H1 (cell line): ENCODE measurements around the gene NEDD4L. TPM values are rescaled to one million over a fixed set of nuclear protein-coding genes. Genes with fewer than 3 reads are reported as not detected.

Experiments
- CTCF ChIA-PET: fragments of 300-600 bp; sonication (Branson Sonifier 250); formaldehyde crosslinking; loops from one replicate; lab custom pipeline; 2021; ENCODE audit not compliant: partially characterized antibody; lab: Charles Lee
- POLR2A ChIA-PET: fragments of 300-600 bp; sonication (Branson Sonifier 250); formaldehyde crosslinking; loops from one replicate; lab custom pipeline; 2021; ENCODE audit warnings: inconsistent platforms; ENCODE audit not compliant: partially characterized antibody; lab: Charles Lee
- DNase-seq, 2 experiments: peaks; one replicate each; pipeline versions ENCODE4 v3.0.0 to v3.0.0-alpha.2; 2010 to 2022; ENCODE audit warnings: low spot score in 2 of 2, low read depth in 1 of 2, mixed read lengths in 1 of 2
- FAIRE-seq: peaks from 2 replicates; lab custom pipeline; 2011; peaks lifted over from hg19 to GRCh38; lab: Jason Lieb, UNC
- H2AFZ ChIP-seq: 2 replicates; pipeline ENCODE4 v1.8.1; 2012; ENCODE audit warnings: low read length, inconsistent platforms
- H2AK5ac ChIP-seq: 2 replicates; pipeline ENCODE4 v1.6.1; 2013; ENCODE audit warnings: low read depth, low read length
- H2BK120ac ChIP-seq: replicated peaks from 2 replicates; pipeline ENCODE3; 2013; ENCODE audit warnings: low read depth, low read length, inconsistent platforms
- H2BK12ac ChIP-seq: 2 replicates; pipeline ENCODE4 v1.6.1; 2013; ENCODE audit warnings: low read depth, low read length
- H2BK15ac ChIP-seq: 2 replicates; pipeline ENCODE4 v1.6.1; 2013; ENCODE audit warnings: low read length
- H2BK20ac ChIP-seq: 2 replicates; pipeline ENCODE4 v1.6.1; 2013; ENCODE audit warnings: low read length
- H2BK5ac ChIP-seq: 2 replicates; pipeline ENCODE4 v1.6.1; 2013; ENCODE audit warnings: low read depth, low read length
- H3K14ac ChIP-seq: 2 replicates; pipeline ENCODE4 v1.6.1; 2013; ENCODE audit warnings: inconsistent platforms; ENCODE audit not compliant: insufficient read length
- H3K18ac ChIP-seq: 2 replicates; pipeline ENCODE4 v1.6.1; 2013; ENCODE audit warnings: low read length; ENCODE audit errors: extremely low read depth
- H3K23ac ChIP-seq: 2 replicates; pipeline ENCODE4 v1.6.1; 2013; ENCODE audit warnings: inconsistent platforms; ENCODE audit not compliant: insufficient read length
- H3K23me2 ChIP-seq: 2 replicates; pipeline ENCODE4 v1.6.1; 2013; ENCODE audit warnings: low read depth, low read length
- H3K27ac ChIP-seq: 2 replicates; pipeline ENCODE4 v1.6.1; 2011; ENCODE audit warnings: low read depth, low read length, inconsistent platforms
- H3K27me3 ChIP-seq, 4 experiments: replicated peaks in 1 of 4; 1 replicate in 1 of 4; 2 replicates in 3 of 4; pipeline versions ENCODE4 v1.6.1 to v1.8.1; 2011 to 2013; ENCODE audit warnings: low read length in 3 of 4, mild to moderate bottlenecking in 3 of 4, inconsistent platforms in 2 of 4, mixed read lengths in 2 of 4, moderate library complexity in 1 of 4; ENCODE audit not compliant: control insufficient read depth in 3 of 4, insufficient read depth in 3 of 4; ENCODE audit errors: extremely low read depth in 1 of 4
- H3K36me3 ChIP-seq, 4 experiments: 2 replicates each; pipeline versions ENCODE4 v1.6.1 to v1.8.1; 2011 to 2013; ENCODE audit warnings: mild to moderate bottlenecking in 4 of 4, low read length in 3 of 4, moderate library complexity in 2 of 4, control low read depth in 1 of 4, inconsistent platforms in 1 of 4; ENCODE audit not compliant: insufficient read depth in 4 of 4, control insufficient read depth in 2 of 4
- H3K4ac ChIP-seq: replicated peaks from 2 replicates; pipeline ENCODE3; 2013; ENCODE audit warnings: low read length, low read depth, mixed read lengths, inconsistent platforms; ENCODE audit not compliant: insufficient read length
- H3K4me1 ChIP-seq, 4 experiments: replicated peaks in 1 of 4; 1 replicate in 1 of 4; 2 replicates in 3 of 4; pipeline versions ENCODE4 v1.6.1 to v1.8.1; 2011 to 2013; ENCODE audit warnings: low read length in 3 of 4, inconsistent platforms in 2 of 4, mixed read lengths in 1 of 4; ENCODE audit not compliant: insufficient read depth in 4 of 4, control insufficient read depth in 3 of 4
- H3K4me2 ChIP-seq, 2 experiments: 2 replicates each; pipeline versions ENCODE4 v1.6.1 to v1.8.1; 2011 to 2013; ENCODE audit warnings: low read depth in 2 of 2, low read length in 2 of 2, control low read depth in 1 of 2, inconsistent platforms in 1 of 2, mild to moderate bottlenecking in 1 of 2; ENCODE audit not compliant: insufficient read depth in 1 of 2
- H3K4me3 ChIP-seq, 4 experiments: fragments of 200-600, 300-600 bp in 1 of 4; sonication (generic), shearing (Covaris generic), sonication (Bioruptor Twin) in 1 of 4; 2 replicates each; pipeline versions ENCODE4 v1.5.1 to v1.8.1; 2011 to 2016; ENCODE audit warnings: low read length in 4 of 4, low read depth in 3 of 4, control low read depth in 2 of 4, inconsistent platforms in 2 of 4, mild to moderate bottlenecking in 2 of 4, mixed read lengths in 1 of 4, moderate library complexity in 1 of 4; ENCODE audit not compliant: insufficient read depth in 2 of 4; ENCODE audit errors: extremely low read depth in 1 of 4
- H3K56ac ChIP-seq: replicated peaks from 2 replicates; pipeline ENCODE3; 2013; ENCODE audit warnings: low read depth, mild to moderate bottlenecking, mixed read lengths, low read length, inconsistent platforms; ENCODE audit not compliant: insufficient read length
- H3K79me1 ChIP-seq: 2 replicates; pipeline ENCODE4 v1.6.1; 2013; ENCODE audit warnings: low read depth, low read length, control low read depth
- H3K79me2 ChIP-seq, 2 experiments: 2 replicates each; pipeline versions ENCODE4 v1.6.1 to v1.8.1; 2012 to 2013; ENCODE audit warnings: low read length in 2 of 2, mild to moderate bottlenecking in 2 of 2, inconsistent platforms in 1 of 2; ENCODE audit not compliant: insufficient read depth in 2 of 2, control insufficient read depth in 1 of 2
- H3K9ac ChIP-seq, 4 experiments: replicated peaks in 1 of 4; 1 replicate in 1 of 4; 2 replicates in 3 of 4; pipeline versions ENCODE4 v1.6.1 to v1.8.1; 2011 to 2013; ENCODE audit warnings: low read depth in 3 of 4, low read length in 3 of 4, control low read depth in 2 of 4, mild to moderate bottlenecking in 2 of 4, moderate library complexity in 2 of 4, inconsistent platforms in 1 of 4; ENCODE audit errors: extremely low read depth in 1 of 4
- H3K9me3 ChIP-seq, 2 experiments: 2 replicates each; pipeline versions ENCODE4 v1.6.1 to v1.8.1; 2012 to 2013; ENCODE audit warnings: mild to moderate bottlenecking in 2 of 2, moderate library complexity in 2 of 2, control low read depth in 1 of 2, inconsistent platforms in 1 of 2, low read depth in 1 of 2, low read length in 1 of 2, mixed read lengths in 1 of 2; ENCODE audit not compliant: insufficient read depth in 2 of 2
- H4K20me1 ChIP-seq, 2 experiments: replicated peaks in 1 of 2; 2 replicates each; pipeline versions ENCODE3 to v1.8.1; 2011 to 2013; ENCODE audit warnings: inconsistent platforms in 2 of 2, low read length in 2 of 2, mild to moderate bottlenecking in 1 of 2; ENCODE audit not compliant: insufficient read depth in 2 of 2, control insufficient read depth in 1 of 2
- H4K5ac ChIP-seq: 2 replicates; pipeline ENCODE4 v1.6.1; 2013; ENCODE audit warnings: low read length, low read depth, mixed read lengths, inconsistent platforms; ENCODE audit not compliant: insufficient read length
- H4K8ac ChIP-seq: 2 replicates; pipeline ENCODE4 v1.8.0; 2013; ENCODE audit warnings: mild to moderate bottlenecking, moderate library complexity, low read length, inconsistent platforms; ENCODE audit not compliant: insufficient read depth; ENCODE audit errors: extremely low read depth
- H4K91ac ChIP-seq: replicated peaks from 2 replicates; pipeline ENCODE3; 2013; ENCODE audit warnings: low read length, mixed read lengths, inconsistent platforms; ENCODE audit not compliant: insufficient read length
- CHD2 ChIP-seq: IDR thresholded peaks from 2 replicates; pipeline ENCODE4 v1.6.1; 2012; ENCODE audit warnings: low read length, improper control_type of control experiment
- TCF12 ChIP-seq: IDR thresholded peaks from 2 replicates; pipeline ENCODE4 v1.6.1; 2011; ENCODE audit warnings: low read depth, mild to moderate bottlenecking, low read length
- WGBS, 2 experiments: shearing (Covaris generic) in 1 of 2; methylation state at CpG; one replicate each; pipeline versions ENCODE4 v1.1.6 to v1.1.7; 2013 to 2015; ENCODE audit warnings: low lambda C conversion rate in 2 of 2, mixed read lengths in 2 of 2, inconsistent platforms in 1 of 2, low coverage in 1 of 2, missing lambda C conversion rate in 1 of 2; ENCODE audit not compliant: insufficient replicate concordance in 2 of 2, insufficient coverage in 1 of 2, insufficient read length in 1 of 2; ENCODE audit errors: extremely low coverage in 1 of 2, missing lambda C conversion rate in 1 of 2; 5-methylcytosine and 5-hydroxymethylcytosine counted together
- polyA plus RNA-seq, 7 experiments: library from polyadenylated mRNA; depleted of rRNA in 3 of 7; stranded (reverse) in 5 of 7; unstranded in 2 of 7; fragments of >200 nt in 5 of 7; fragments of 200-250 nt in 2 of 7; gene quantifications; 1 replicate in 5 of 7; 2 replicates in 1 of 7; 4 replicates in 1 of 7; pipeline versions ENCODE4 v1.2.1 to v1.2.3, GENCODE V29; 2011 to 2013; ENCODE audit warnings: missing spikeins in 2 of 7, mixed read lengths in 2 of 7
- total RNA-seq: library from RNA; stranded (reverse); fragmentation: NEBNext Ultra II Directional; extraction: Animal tissue kit (Norgen Biotek cat#: 25700); gene quantifications from 2 replicates; pipeline ENCODE4 v1.2.1, GENCODE V29; 2021

Gene NEDD4L
- total and polyA plus RNA-seq, 2 of the 8 experiments (the other 6 are each of a cell fraction or from before 2014, with no cell fraction given), result 37.3 to 69.8 TPM

- TF ChIP-seq TCF12, result no peak
- no peak for TF ChIP-seq CHD2
- peaks cover 0 to 18% (median 5%) of the 10 kb centered on the region in 4 experiments; a peak in 5 of 8 replicates for H3K36me3 ChIP-seq
- H4K91ac ChIP-seq, result no peak overlapping the region
- FAIRE-seq (no peak), DNase-seq (no peak)
- H3K27me3 ChIP-seq, result no peaks in the 10 kb centered on the region
- H3K56ac ChIP-seq, result no peak overlapping the region
- H3K79me2 ChIP-seq, result no peaks in the 10 kb centered on the region; a peak in 2 of 4 replicates
- H2BK5ac ChIP-seq, result no peak overlapping the region
- H4K8ac ChIP-seq, result no peak overlapping the region
- H3K4me3 ChIP-seq, result no peak overlapping the region
- no peak overlapping the region for H2AFZ ChIP-seq
- H4K5ac ChIP-seq, result no peak overlapping the region
- no peaks in the 10 kb centered on the region for H3K9me3 ChIP-seq
- no peaks in the 10 kb centered on the region for H3K23me2 ChIP-seq
- ChIA-PET CTCF (interaction anchor here (0.7 to 3.8 kb wide), 3 partner anchors 10 to 45 kb away, joined by 3 to 11 read pairs (median 6); no protein-coding TSS in a partner anchor), POLR2A (no interaction called here)
- no peak overlapping the region for H3K23ac ChIP-seq
- 88% methylated on average over 4 of the region's 4 CpGs; no CpG with 5 or more reads in 1 of the 2 experiments for WGBS, 2 experiments
- no peak overlapping the region for H3K9ac ChIP-seq
- H3K18ac ChIP-seq, result no peak overlapping the region
- H2BK12ac ChIP-seq, result no peak overlapping the region
- H2BK20ac ChIP-seq, result no peak overlapping the region
- no peak overlapping the region for H3K4me2 ChIP-seq
- H3K4ac ChIP-seq, result no peak overlapping the region
- H4K20me1 ChIP-seq, result no peaks in the 10 kb centered on the region
- no peak overlapping the region for H3K14ac ChIP-seq
- H3K79me1 ChIP-seq, result no peaks in the 10 kb centered on the region
- peaks cover 11 to 28% (median 19%) of the 10 kb centered on the region in 4 experiments; a peak in 6 of 7 replicates for H3K4me1 ChIP-seq
- no peak overlapping the region for H2BK120ac ChIP-seq
- H2AK5ac ChIP-seq, result no peak overlapping the region
- no peak overlapping the region for H3K27ac ChIP-seq
- no peak overlapping the region for H2BK15ac ChIP-seq
Measured at GRCh38 chr18:58348517-58348916, 304.5 kb downstream of the NEDD4L start.
